IPS-15b (cell line): ENCODE data around the gene HSPH1.

Source experiments
- H3K27me3 ChIP-seq: one replicate; pipeline ENCODE4 v1.6.1; 2013; ENCODE audit warnings: low read length; ENCODE audit not compliant: control insufficient read depth, insufficient read depth
- H3K36me3 ChIP-seq: one replicate; pipeline ENCODE4 v1.6.1; 2013; ENCODE audit warnings: low read length; ENCODE audit not compliant: control insufficient read depth, insufficient read depth
- H3K4me1 ChIP-seq: one replicate; pipeline ENCODE4 v1.6.1; 2013; ENCODE audit warnings: mild to moderate bottlenecking, low read length; ENCODE audit not compliant: control insufficient read depth, insufficient read depth
- H3K4me3 ChIP-seq: one replicate; pipeline ENCODE4 v1.5.1; 2013; ENCODE audit warnings: low read depth, low read length
- H3K9ac ChIP-seq: one replicate; pipeline ENCODE4 v1.6.1; 2013; ENCODE audit warnings: low read depth, mild to moderate bottlenecking, low read length
- H3K9me3 ChIP-seq: one replicate; pipeline ENCODE4 v1.6.1; 2013; ENCODE audit warnings: mild to moderate bottlenecking, low read length; ENCODE audit not compliant: control insufficient read depth, insufficient read depth

HSPH1 gene

GRCh38 chr13:31172535-31172934 is 10.8 kb upstream of the HSPH1 start:
- Histone ChIP-seq H3K9me3 (no peaks in the 10 kb centered on the region), H3K9ac (no peak overlapping the region), H3K27me3 (no peaks in the 10 kb centered on the region), H3K4me1 (peaks cover 5% of the 10 kb centered on the region), H3K36me3 (no peaks in the 10 kb centered on the region), H3K4me3 (no peak overlapping the region)

DNA sequence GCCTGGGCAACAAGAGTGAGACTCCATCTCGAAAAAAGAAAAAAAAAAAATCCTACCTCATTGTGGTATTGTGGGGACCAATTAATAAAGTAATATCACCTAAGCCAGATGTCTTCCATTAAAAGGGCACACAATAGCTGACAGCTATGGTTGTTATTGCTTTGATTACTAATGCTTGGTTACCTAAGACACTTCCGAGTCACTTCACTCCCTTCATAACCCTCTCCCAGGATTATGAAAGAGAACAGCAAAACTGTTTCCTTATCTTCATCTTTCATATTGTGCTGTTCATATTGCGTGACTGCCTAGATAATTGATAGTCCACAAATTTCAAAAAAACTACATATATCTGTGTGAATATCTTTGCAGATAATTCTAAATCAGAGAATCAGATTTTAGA is 10.3 kb upstream of the HSPH1 start:
- Histone ChIP-seq H3K9ac (no peak overlapping the region), H3K4me3 (no peak overlapping the region), H3K27me3 (no peaks in the 10 kb centered on the region), H3K36me3 (no peaks in the 10 kb centered on the region), H3K9me3 (no peaks in the 10 kb centered on the region), H3K4me1 (peaks cover 5% of the 10 kb centered on the region)

GRCh38 chr13:31168736-31169135 is 7.0 kb upstream of the HSPH1 start:
- Histone ChIP-seq H3K4me3 (no peak overlapping the region), H3K9me3 (no peaks in the 10 kb centered on the region), H3K36me3 (no peaks in the 10 kb centered on the region), H3K9ac (no peak overlapping the region), H3K4me1 (peaks cover 2% of the 10 kb centered on the region), H3K27me3 (no peaks in the 10 kb centered on the region)

DNA sequence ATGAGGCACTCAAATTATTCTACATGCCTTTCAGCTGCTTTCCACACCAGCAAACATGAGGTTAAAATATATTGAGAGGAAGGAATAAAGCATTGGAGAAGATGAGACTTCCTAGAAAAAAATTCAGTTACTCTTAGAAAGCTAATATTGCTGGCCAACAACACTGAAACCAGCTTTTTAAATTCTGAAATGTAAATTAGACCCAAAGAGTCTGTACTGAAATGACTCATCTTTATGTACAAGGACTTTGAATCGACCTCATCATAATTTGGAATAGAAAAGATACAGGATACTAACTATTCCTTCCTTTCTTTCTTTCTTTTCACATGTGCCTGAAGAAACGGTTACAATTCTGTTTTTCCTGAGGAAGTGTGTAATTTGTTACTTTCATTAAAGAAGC is 6.5 kb upstream of the HSPH1 start:
- Histone ChIP-seq H3K4me1 (no peaks in the 10 kb centered on the region), H3K4me3 (no peak overlapping the region), H3K9ac (no peak overlapping the region), H3K36me3 (no peaks in the 10 kb centered on the region), H3K9me3 (no peaks in the 10 kb centered on the region), H3K27me3 (no peaks in the 10 kb centered on the region)

GRCh38 chr13:31167490-31167889 is 5.8 kb upstream of the HSPH1 start:
- H3K4me3 ChIP-seq: no peak overlapping the region
- no peaks in the 10 kb centered on the region for H3K27me3 ChIP-seq
- H3K36me3 ChIP-seq: no peaks in the 10 kb centered on the region
- no peaks in the 10 kb centered on the region for H3K9me3 ChIP-seq
- no peaks in the 10 kb centered on the region for H3K4me1 ChIP-seq
- H3K9ac ChIP-seq: no peak overlapping the region

- no peaks in the 10 kb centered on the region for H3K9me3 ChIP-seq
- H3K4me3 ChIP-seq: no peak overlapping the region
- no peaks in the 10 kb centered on the region for H3K4me1 ChIP-seq
These were observed 4.9 kb upstream of the HSPH1 start for GRCh38 chr13:31166591-31166990.

DNA sequence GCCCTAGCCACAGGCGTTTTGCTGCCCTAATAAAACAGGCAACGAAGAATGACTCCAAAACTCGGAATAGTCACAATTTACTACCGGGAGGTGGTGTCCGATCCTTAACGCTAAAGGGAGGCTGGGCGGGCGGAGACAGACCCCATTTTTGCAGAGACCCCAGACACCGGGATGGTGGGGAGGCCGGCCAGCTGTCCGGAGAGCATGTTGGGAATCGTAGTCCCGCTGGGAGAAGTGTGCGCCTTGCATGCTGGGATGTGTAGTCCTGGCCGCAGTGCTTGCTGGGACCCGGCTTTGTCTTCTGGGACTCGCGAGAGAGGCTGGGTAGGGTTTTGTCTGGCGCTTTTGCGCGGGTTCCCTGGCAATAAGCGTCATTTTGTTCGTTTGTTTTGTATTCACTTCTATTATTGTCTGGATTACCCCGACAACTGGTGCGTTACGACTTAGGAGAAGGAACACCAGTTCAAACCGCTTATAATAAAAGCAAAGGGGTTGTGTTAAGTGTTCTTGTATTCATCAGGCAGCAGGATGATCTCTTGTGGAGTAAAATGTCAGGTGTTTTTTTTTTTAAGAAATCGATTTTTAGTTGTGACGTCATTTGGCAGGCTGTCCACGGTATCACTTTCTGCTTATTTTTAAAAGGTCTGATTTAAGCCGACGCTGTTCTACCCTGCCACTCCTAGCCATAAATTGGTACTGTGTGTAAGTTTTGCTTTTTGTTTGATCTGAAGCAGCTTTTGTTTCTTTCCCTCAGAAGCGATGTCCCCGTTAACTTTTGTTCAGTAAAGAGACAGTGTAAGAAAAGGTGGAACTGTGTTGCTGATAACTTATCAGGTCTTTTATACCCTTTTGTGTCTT is 676 bp upstream of the HSPH1 start:
- Histone ChIP-seq H3K4me3 (peak overlapping the region; percentile 91), H3K9me3 (no peaks in the 10 kb centered on the region), H3K4me1 (peaks cover 5% of the 10 kb centered on the region), H3K9ac (peak overlapping the region; percentile 48), H3K27me3 (no peaks in the 10 kb centered on the region), H3K36me3 (no peaks in the 10 kb centered on the region)

More at GRCh38 chr13:31166591-31166990, 4.9 kb upstream of the HSPH1 start:
- Histone ChIP-seq H3K27me3 (no peaks in the 10 kb centered on the region), H3K36me3 (no peaks in the 10 kb centered on the region), H3K9ac (no peak overlapping the region)

DNA sequence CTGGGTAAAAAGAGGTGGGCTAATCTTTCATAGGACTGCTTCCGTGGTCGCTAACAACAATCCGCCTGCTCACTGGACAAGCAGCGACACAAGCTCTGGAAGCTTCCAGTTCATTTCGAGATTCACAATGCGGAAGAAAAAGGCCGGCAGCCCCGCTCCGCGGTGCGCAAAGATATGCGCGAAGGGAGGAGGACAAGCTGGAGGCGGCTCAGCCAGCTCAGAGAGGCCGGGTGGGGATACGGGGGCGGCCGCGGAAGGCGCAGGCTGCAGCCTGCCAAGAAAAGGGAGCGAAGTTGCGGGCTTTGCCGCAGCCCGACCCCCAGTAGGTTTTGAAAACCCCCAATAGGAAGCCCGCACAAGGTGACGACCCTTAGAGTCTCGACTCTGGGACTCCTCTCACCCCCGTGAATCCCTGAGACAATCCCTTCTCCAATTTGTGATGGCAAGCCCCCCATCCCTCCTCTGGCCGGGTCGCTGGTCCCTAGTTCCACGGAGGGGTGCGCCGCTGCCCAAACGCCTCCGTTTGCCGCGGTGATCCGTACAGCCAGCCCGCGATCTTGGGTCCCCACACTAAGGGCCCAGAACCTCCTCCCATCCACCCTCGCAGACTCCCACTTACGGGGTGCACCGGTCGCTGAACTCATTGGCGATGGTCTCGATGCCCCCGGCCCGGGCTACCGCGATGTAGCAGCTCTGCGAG is 697 bp downstream of the HSPH1 start:
- H3K4me3 ChIP-seq: peak overlapping the region; percentile 91
- no peaks in the 10 kb centered on the region for H3K27me3 ChIP-seq
- H3K9me3 ChIP-seq: no peaks in the 10 kb centered on the region
- peak overlapping the region; percentile 68 for H3K9ac ChIP-seq
- no peaks in the 10 kb centered on the region for H3K36me3 ChIP-seq
- H3K4me1 ChIP-seq: peaks cover 5% of the 10 kb centered on the region

- Histone ChIP-seq H3K36me3 (no peaks in the 10 kb centered on the region), H3K4me1 (peaks cover 5% of the 10 kb centered on the region), H3K9me3 (no peaks in the 10 kb centered on the region), H3K4me3 (peak overlapping the region; percentile 23), H3K9ac (no peak overlapping the region), H3K27me3 (no peaks in the 10 kb centered on the region)
These were observed 2.4 kb downstream of the HSPH1 start for GRCh38 chr13:31159306-31159705.

GRCh38 chr13:31154939-31155338 is 6.8 kb downstream of the HSPH1 start:
- Histone ChIP-seq H3K9me3 (no peaks in the 10 kb centered on the region), H3K4me1 (peaks cover 3% of the 10 kb centered on the region), H3K9ac (no peak overlapping the region), H3K36me3 (peaks cover 10% of the 10 kb centered on the region), H3K4me3 (no peak overlapping the region), H3K27me3 (no peaks in the 10 kb centered on the region)

GRCh38 chr13:31151837-31152236 is 9.9 kb downstream of the HSPH1 start:
- Histone ChIP-seq H3K4me3 (no peak overlapping the region), H3K36me3 (peaks cover 12% of the 10 kb centered on the region), H3K4me1 (no peaks in the 10 kb centered on the region), H3K27me3 (no peaks in the 10 kb centered on the region), H3K9me3 (no peaks in the 10 kb centered on the region), H3K9ac (no peak overlapping the region)
